GM12878 (cell line): ENCODE results near the gene RNF223. TPM values are rescaled to one million over a fixed set of nuclear protein-coding genes. Genes with fewer than 3 reads are reported as not detected.

Source experiments
- ATAC-seq: fragments of 200-7000 bp; cut with Tn5 transposase; 3 replicates; pipeline ENCODE4 v1.9.1; 2020; ENCODE audit warnings: mild to moderate bottlenecking, moderate library complexity
- BruUV-seq: library from RNA; stranded (reverse); fragments of 400-500 nt; replicated peaks from 2 replicates; lab custom pipeline; 2021; lab: Mats Ljungman, UMichigan
- CTCF ChIA-PET: fragments of 300-600 bp; sonication (Branson Sonifier 250); formaldehyde crosslinking; extraction: SDS; loops from one replicate; lab custom pipeline; 2021; ENCODE audit warnings: inconsistent platforms; lab: Yijun Ruan, JAX
- POLR2A ChIA-PET: fragments of 350-600 bp; formaldehyde crosslinking; extraction: SDS; loops from one replicate; lab custom pipeline; 2021; ENCODE audit warnings: inconsistent platforms; lab: Charles Lee
- RAD21 ChIA-PET: fragments of 300-600 bp; sonication (Branson Sonifier 250); formaldehyde crosslinking; loops from one replicate; lab custom pipeline; 2023; ENCODE audit warnings: antibody characterized with exemption; ENCODE audit not compliant: unreplicated experiment; lab: Charles Lee
- SMC1A ChIA-PET: fragments of 300-600 bp; sonication (Branson Sonifier 250); formaldehyde crosslinking; loops from one replicate; lab custom pipeline; 2023; ENCODE audit not compliant: unreplicated experiment, uncharacterized antibody; lab: Charles Lee
- DNase-seq: peaks from one replicate; pipeline ENCODE4 v3.0.0-alpha.2; 2011; ENCODE audit warnings: low read depth, low spot score
- FAIRE-seq: peaks from 3 replicates; lab custom pipeline; 2011; peaks lifted over from hg19 to GRCh38; lab: Jason Lieb, UNC
- H2AFZ ChIP-seq: 2 replicates; pipeline ENCODE4 v1.6.0; 2011; ENCODE audit warnings: low read depth, low read length, control low read depth; ENCODE audit not compliant: control insufficient read depth
- H3K27ac ChIP-seq: 2 replicates; pipeline ENCODE4 v1.5.1; 2011; ENCODE audit warnings: control low read depth; ENCODE audit not compliant: control insufficient read depth, insufficient read depth
- H3K27me3 ChIP-seq, 2 experiments: replicated peaks in 1 of 2; 2 replicates each; pipeline versions ENCODE4 v1.6.0 to v1.6.1; 2011; ENCODE audit warnings: low read length in 1 of 2; ENCODE audit not compliant: control insufficient read depth in 2 of 2, insufficient read depth in 2 of 2
- H3K36me3 ChIP-seq, 2 experiments: 2 replicates each; pipeline ENCODE4 v1.5.1; 2011; ENCODE audit warnings: low read length in 1 of 2; ENCODE audit not compliant: control insufficient read depth in 2 of 2, insufficient read depth in 2 of 2
- H3K4me1 ChIP-seq: 2 replicates; pipeline ENCODE4 v1.6.1; 2011; ENCODE audit warnings: mild to moderate bottlenecking, low read length, moderate library complexity, mixed read lengths; ENCODE audit not compliant: control insufficient read depth, insufficient read depth
- H3K4me2 ChIP-seq: 2 replicates; pipeline ENCODE4 v1.6.0; 2011; ENCODE audit warnings: control low read depth; ENCODE audit not compliant: control insufficient read depth, insufficient read depth
- H3K4me3 ChIP-seq: fragments of 200-600 bp; sonication (generic); 2 replicates; pipeline ENCODE4 v1.5.1; 2016
- H3K79me2 ChIP-seq: 2 replicates; pipeline ENCODE4 v1.6.0; 2011; ENCODE audit warnings: low read length; ENCODE audit not compliant: control insufficient read depth, insufficient read depth
- H3K9ac ChIP-seq: 2 replicates; pipeline ENCODE4 v1.8.0; 2011; ENCODE audit warnings: low read length, control low read depth, mixed read lengths; ENCODE audit not compliant: control insufficient read depth, insufficient read depth
- H3K9me3 ChIP-seq: replicated peaks from 3 replicates; pipeline ENCODE4 v1.5.1; 2011; ENCODE audit warnings: mild to moderate bottlenecking, low read length; ENCODE audit not compliant: control insufficient read depth, insufficient read depth
- H4K20me1 ChIP-seq: 2 replicates; pipeline ENCODE4 v1.6.0; 2011; ENCODE audit not compliant: control insufficient read depth, insufficient read depth
- CTCF ChIP-seq, 3 experiments: IDR thresholded peaks in 2 of 3; conservative IDR thresholded peaks in 1 of 3; 2 replicates each; pipeline ENCODE4 v1.5.1; 2011; ENCODE audit warnings: low read depth in 3 of 3, low read length in 3 of 3, mild to moderate bottlenecking in 3 of 3, control low read depth in 2 of 3, moderate library complexity in 2 of 3, inconsistent platforms in 1 of 3, mixed read lengths in 1 of 3; ENCODE audit not compliant: control insufficient read depth in 2 of 3, insufficient read depth in 1 of 3; ENCODE audit errors: extremely low read depth in 1 of 3
- ELK1 ChIP-seq: IDR thresholded peaks from 2 replicates; pipeline ENCODE4 v1.6.1; 2012; ENCODE audit warnings: low read depth, low read length, improper control_type of control experiment
- GATAD2B ChIP-seq: fragments of 450-650 bp; conservative IDR thresholded peaks from 2 replicates; pipeline ENCODE4 v1.6.1; 2017; ENCODE audit warnings: low read depth, mild to moderate bottlenecking, moderate library complexity
- KLF5 ChIP-seq: fragments of 450-650 bp; IDR thresholded peaks from 2 replicates; pipeline ENCODE4 v1.6.1; 2014; ENCODE audit warnings: mild to moderate bottlenecking; ENCODE audit not compliant: partially characterized antibody
- MLLT1 ChIP-seq: fragments of 450-650 bp; IDR thresholded peaks from 2 replicates; pipeline ENCODE4 v1.6.1; 2016; ENCODE audit warnings: mild to moderate bottlenecking
- NR2C2 ChIP-seq: IDR thresholded peaks from 2 replicates; pipeline ENCODE4 v1.6.1; 2011; ENCODE audit warnings: borderline replicate concordance, low read depth; ENCODE audit not compliant: control insufficient read depth, insufficient read length
- RAD21 ChIP-seq: IDR thresholded peaks from 2 replicates; pipeline ENCODE4 v1.6.1; 2011; ENCODE audit warnings: mild to moderate bottlenecking, low read depth, low read length, moderate library complexity; ENCODE audit not compliant: insufficient read depth
- TCF12 ChIP-seq: IDR thresholded peaks from 2 replicates; pipeline ENCODE4 v1.6.1; 2011; ENCODE audit warnings: low read depth, mild to moderate bottlenecking, low read length
- TCF3 ChIP-seq: IDR thresholded peaks from 2 replicates; pipeline ENCODE4 v1.6.1; 2012; ENCODE audit warnings: low read depth, mild to moderate bottlenecking, low read length, borderline replicate concordance; ENCODE audit not compliant: insufficient read depth
- ZNF592 ChIP-seq: fragments of 450-650 bp; IDR thresholded peaks from 2 replicates; pipeline ENCODE4 v1.6.1; 2017; ENCODE audit warnings: mild to moderate bottlenecking, moderate library complexity
- WGBS: methylation state at CpG from one replicate; pipeline ENCODE4 v1.1.6; 2016; ENCODE audit warnings: low lambda C conversion rate; ENCODE audit not compliant: insufficient replicate concordance, insufficient coverage; ENCODE audit errors: missing lambda C conversion rate; 5-methylcytosine and 5-hydroxymethylcytosine counted together
- in situ Hi-C: fragments of 300-500 bp; cut with MboI; formaldehyde crosslinking; loops from 9 replicates; pipeline ENCODE4 v1.14.3; 2018; ENCODE audit warnings: mixed read lengths
- intact Hi-C: fragments of 100-400 bp; cut with micrococcal nuclease; formaldehyde crosslinking; loops from one replicate; pipeline ENCODE4 v1.14.2; 2022; ENCODE audit not compliant: unreplicated experiment
- polyA plus RNA-seq, 11 experiments: library from polyadenylated mRNA; depleted of rRNA in 4 of 11; unstranded in 6 of 11; stranded (reverse) in 5 of 11; fragments of >200 nt; fragmentation: Nextera tagmentation in 4 of 11; fragmentation: Illumina TruSeq in 1 of 11; extraction: Ambion mirVana in 4 of 11; extraction: Trizol in 1 of 11; gene quantifications; 1 replicate in 1 of 11; 2 replicates in 10 of 11; pipeline versions ENCODE4 v1.2.1 to v1.2.3, GENCODE V29; 2011 to 2016; ENCODE audit warnings: inconsistent platforms in 2 of 11, missing spikeins in 2 of 11, low read depth in 1 of 11
- total RNA-seq, 4 experiments: library from RNA; depleted of rRNA in 3 of 4; stranded (reverse); fragments of >200 nt in 3 of 4; fragmentation: Illumina TruSeq in 1 of 4; extraction: Trizol in 1 of 4; gene quantifications; 2 replicates each; pipeline versions ENCODE4 v1.2.1 to v1.2.3, GENCODE V29; 2013 to 2021

RNF223 gene
- total and polyA plus RNA-seq, 10 of the 15 experiments (the other 5 are each of a cell fraction or from before 2014, with no cell fraction given), result 0.06 TPM; not detected in 9

- 0 out of 2 replicates have a peak, but pooled peaks have one; percentile 12 for TF ChIP-seq ZNF592
- TF ChIP-seq, all 136 proteins: peak for 47
Measured at GRCh38 chr1:1033009-1033587, 41.0 kb downstream of the RNF223 start (continued).

GRCh38 chr1:1032424-1032823 is 41.7 kb downstream of the RNF223 start:
- SMC1A ChIA-PET, result interaction anchor here (1.2 to 3.6 kb wide), 12 partner anchors 8 to 339 kb away, joined by 3 to 24 read pairs (median 4); partner anchors contain the start of gene PERM1
- Histone ChIP-seq H3K79me2 (no peaks in the 10 kb centered on the region), H3K4me3 (0 out of 2 replicates have a peak overlapping the region, but pooled peaks have one; percentile 30)
- no peak for TF ChIP-seq KLF5
- peak; percentile 13; the same call in 1 of the 2 replicates for TF ChIP-seq GATAD2B
- TF ChIP-seq MLLT1, result 0 out of 2 replicates have a peak, but pooled peaks have one; percentile 21
- TF ChIP-seq TCF3, result 0 out of 2 replicates have a peak, but pooled peaks have one; percentile 12
- TF ChIP-seq ELK1, result no peak
- TF ChIP-seq NR2C2, result no peak
- peak; percentile 18; the same call in 1 of the 2 replicates for TF ChIP-seq TCF12
- peak in 1 of 3 experiments; percentile 16; a peak in 1 of 6 replicates for TF ChIP-seq CTCF (IDR thresholded peaks at IDR 0.05 in 2 of 3, conservative IDR thresholded peaks at IDR 0.05 in 1 of 3; ENCODE audit: control insufficient read depth in 2 of 3, extremely low read depth in 1 of 3, insufficient read depth in 1 of 3, low read depth in 3 of 3, low read length in 3 of 3)
- peak; percentile 32; the same call in 1 of the 2 replicates for TF ChIP-seq RAD21

More at GRCh38 chr1:1032424-1032823, 41.7 kb downstream of the RNF223 start:
- Histone ChIP-seq H3K27ac (no peak overlapping the region), H4K20me1 (no peaks in the 10 kb centered on the region), H3K9ac (no peak overlapping the region), H3K4me1 (peaks cover 21% of the 10 kb centered on the region), H3K27me3 (no peaks in the 10 kb centered on the region), H3K36me3 (no peaks in the 10 kb centered on the region; a peak in 2 of 4 replicates), H2AFZ (no peak overlapping the region), H3K9me3 (no peaks in the 10 kb centered on the region), H3K4me2 (peak overlapping the region; percentile 68)
- POLR2A ChIA-PET, result interaction anchor here (0.6 to 2.9 kb wide), 8 partner anchors 11 to 41 kb away, joined by 3 to 15 read pairs (median 6); partner anchors contain the start of gene ISG15
- 40% methylated on average over 16 of the region's 16 CpGs for WGBS
- in situ Hi-C loops, result no loop called here
- FAIRE-seq, result no peak
- peak; percentile 43 for ATAC-seq
- DNase-seq, result no peak
- BruUV-seq, result no TSS peak
- CTCF ChIA-PET, result interaction anchor here (0.7 to 4.0 kb wide), 16 partner anchors 8 to 340 kb away, joined by 3 to 83 read pairs (median 5); partner anchors contain the start of genes AGRN, ISG15 and PERM1
- intact Hi-C loops, result loop anchor here (2.0 kb wide), 1 partner anchor 258 kb away; no protein-coding TSS in a partner anchor
- RAD21 ChIA-PET, result interaction anchor here (0.5 to 3.8 kb wide), 16 partner anchors 8 to 259 kb away, joined by 3 to 58 read pairs (median 6); partner anchors contain the start of genes ISG15 and UBE2J2
